ENCODE measurements around the gene GRM1. TPM values are rescaled to one million over a fixed set of nuclear protein-coding genes. Genes with fewer than 3 reads are reported as not detected.

Gene GRM1
- total RNA-seq, 1 donor from 2014 or later: 0.09 TPM

DNA sequence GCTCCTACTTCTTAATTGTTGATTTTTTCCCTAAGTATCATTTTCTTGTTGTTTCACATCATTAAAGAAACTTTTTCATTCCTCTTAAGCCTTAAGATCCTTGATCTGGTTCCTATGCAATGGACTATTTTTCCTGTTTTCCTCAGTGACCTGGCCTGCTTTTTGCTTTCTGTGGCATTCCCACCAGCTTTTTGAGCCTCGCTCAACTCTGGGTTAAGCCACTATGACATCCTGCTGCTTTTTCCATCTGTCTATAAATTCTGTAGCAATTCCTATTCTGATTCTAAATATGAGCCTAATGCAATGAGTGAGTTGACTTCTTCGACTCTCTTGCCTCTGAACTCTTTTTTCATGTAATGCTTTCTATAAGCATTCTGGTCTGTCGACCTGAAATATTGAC, 160.3 kb downstream of the GRM1 start:
- no peak for ATAC-seq
- DNase-seq: no peak
- Histone ChIP-seq H3K27ac (no peak overlapping the region), H3K4me1 (no peaks in the 10 kb centered on the region), H3K4me3 (no peak overlapping the region), H3K9me3 (no peaks in the 10 kb centered on the region), H3K36me3 (no peaks in the 10 kb centered on the region), H3K27me3 (ENCODE audit: low read depth) (no peaks in the 10 kb centered on the region)
- intact Hi-C loops (cut with DNase I): no loop called here
- TF ChIP-seq CTCF (IDR thresholded peaks at IDR 0.05): no peak

DNA sequence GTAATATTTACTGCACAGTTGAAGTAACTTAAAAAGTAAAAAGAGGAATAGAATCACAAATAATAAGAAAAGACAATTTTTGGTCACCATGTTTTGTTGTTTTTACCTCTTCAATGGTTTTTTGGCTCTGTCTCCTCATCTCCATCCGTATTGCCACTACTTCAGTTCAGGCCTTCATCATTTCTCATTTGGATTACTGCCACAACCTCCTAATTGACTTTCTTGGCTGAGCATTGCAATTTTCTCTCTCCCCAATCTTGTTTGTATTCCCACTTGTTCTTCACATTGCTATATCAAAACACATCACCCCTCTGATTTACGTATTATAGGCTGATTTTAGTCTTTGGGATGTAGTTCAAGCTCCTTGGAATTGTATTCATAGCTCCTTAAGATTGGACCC, 161.7 kb downstream of the GRM1 start:
- no peaks in the 10 kb centered on the region for H3K27me3 ChIP-seq (ENCODE audit: low read depth)
- intact Hi-C loops (cut with DNase I): no loop called here
- no peaks in the 10 kb centered on the region for H3K4me1 ChIP-seq
- no peak for ATAC-seq
- no peak for DNase-seq
- no peak for TF ChIP-seq CTCF (IDR thresholded peaks at IDR 0.05)
- H3K9me3 ChIP-seq: no peaks in the 10 kb centered on the region
- no peak overlapping the region for H3K4me3 ChIP-seq
- H3K36me3 ChIP-seq: no peaks in the 10 kb centered on the region
- H3K27ac ChIP-seq: no peak overlapping the region

DNA sequence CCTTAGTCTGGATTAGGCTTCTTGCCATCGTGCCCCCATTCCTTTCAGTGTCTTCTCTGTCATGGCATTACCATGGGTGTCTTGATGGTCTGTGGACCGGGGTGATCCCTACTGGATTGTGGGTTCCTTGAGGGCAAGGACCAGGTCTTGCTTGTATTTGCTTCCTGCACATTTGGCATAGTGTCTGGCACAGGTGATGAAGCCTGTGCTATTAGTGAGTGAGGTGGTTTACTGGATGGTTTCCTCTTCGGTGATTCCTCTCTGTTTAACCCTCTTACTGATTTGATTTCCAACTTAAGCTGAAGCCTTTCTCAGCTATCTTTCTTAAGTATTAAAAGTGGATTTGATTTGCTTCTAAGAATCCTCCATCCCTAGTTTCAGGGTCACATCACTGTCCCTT, 162.3 kb downstream of the GRM1 start:
- intact Hi-C loops (cut with DNase I): no loop called here
- Histone ChIP-seq H3K27me3 (ENCODE audit: low read depth) (no peaks in the 10 kb centered on the region), H3K4me1 (no peaks in the 10 kb centered on the region), H3K36me3 (no peaks in the 10 kb centered on the region), H3K9me3 (no peaks in the 10 kb centered on the region), H3K4me3 (no peak overlapping the region), H3K27ac (no peak overlapping the region)
- no peak for ATAC-seq
- no peak for DNase-seq
- no peak for TF ChIP-seq CTCF (IDR thresholded peaks at IDR 0.05)

DNA sequence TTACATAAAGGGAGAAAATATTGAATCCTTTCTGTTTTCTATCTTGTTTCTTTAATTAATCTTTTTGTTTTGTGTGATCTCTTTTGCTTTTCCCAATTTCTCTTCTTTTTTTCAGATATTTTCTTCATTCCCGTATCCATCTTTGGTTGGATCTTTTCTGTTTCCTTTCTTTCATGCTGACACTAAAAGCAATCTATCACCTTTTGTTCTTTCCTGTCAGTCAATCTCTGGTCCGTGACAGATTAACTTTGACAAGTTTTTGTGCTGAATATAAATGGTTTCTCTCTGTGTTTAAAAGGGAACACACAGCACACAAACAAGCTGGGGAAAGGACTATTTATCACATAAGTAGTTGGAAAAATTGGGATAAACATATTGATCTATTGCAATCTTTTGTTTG, 162.8 kb downstream of the GRM1 start:
- no peak for ATAC-seq
- Histone ChIP-seq H3K9me3 (no peaks in the 10 kb centered on the region), H3K27me3 (ENCODE audit: low read depth) (no peaks in the 10 kb centered on the region), H3K36me3 (no peaks in the 10 kb centered on the region), H3K4me3 (no peak overlapping the region), H3K27ac (no peak overlapping the region), H3K4me1 (no peaks in the 10 kb centered on the region)
- no peak for DNase-seq
- intact Hi-C loops (cut with DNase I): no loop called here
- no peak for TF ChIP-seq CTCF (IDR thresholded peaks at IDR 0.05)

- Histone ChIP-seq H3K27me3 (ENCODE audit: low read depth) (no peaks in the 10 kb centered on the region), H3K36me3 (no peaks in the 10 kb centered on the region), H3K27ac (no peak overlapping the region), H3K4me3 (no peak overlapping the region), H3K9me3 (no peaks in the 10 kb centered on the region), H3K4me1 (no peaks in the 10 kb centered on the region)
- intact Hi-C loops (cut with DNase I): no loop called here
- no peak for TF ChIP-seq CTCF (IDR thresholded peaks at IDR 0.05)
- DNase-seq: no peak
- ATAC-seq: no peak
These were observed 165.6 kb downstream of the GRM1 start for GRCh38 chr6:146194434-146194833.

DNA sequence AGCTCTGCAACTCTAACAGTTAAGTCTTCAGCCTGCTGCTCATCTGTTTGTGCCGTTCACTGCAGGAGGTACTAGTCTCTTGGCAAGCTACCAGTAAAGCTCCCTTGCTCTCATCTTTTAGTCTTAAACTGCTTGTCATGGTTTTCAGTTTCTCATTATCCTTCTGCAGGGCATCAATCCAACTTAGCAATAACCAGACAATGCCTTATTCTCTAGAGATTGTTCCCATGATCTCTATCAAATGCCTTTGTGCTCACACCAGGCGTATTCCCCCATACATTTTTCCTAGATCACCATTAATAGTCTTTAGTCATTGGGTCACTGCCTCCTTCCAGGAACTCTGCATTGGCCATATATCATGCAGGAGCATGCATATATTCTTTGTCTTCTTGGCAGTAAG, 171.3 kb downstream of the GRM1 start:
- Histone ChIP-seq H3K27me3 (ENCODE audit: low read depth) (no peaks in the 10 kb centered on the region), H3K4me3 (no peak overlapping the region), H3K4me1 (no peaks in the 10 kb centered on the region), H3K9me3 (no peaks in the 10 kb centered on the region), H3K27ac (no peak overlapping the region), H3K36me3 (no peaks in the 10 kb centered on the region)
- intact Hi-C loops (cut with DNase I): no loop called here
- no peak for ATAC-seq
- TF ChIP-seq CTCF (IDR thresholded peaks at IDR 0.05): no peak
- no peak for DNase-seq
